Measurements from ENCODE around the gene HES3. TPM values are rescaled to one million over a fixed set of nuclear protein-coding genes. Genes with fewer than 3 reads are reported as not detected.
"Not testable (repeated sequence)": the region's sequence is repeated elsewhere in the genome, so short reads cannot be mapped to it uniquely, and the experiment has no call there.

The HES3 gene
- total and polyA plus RNA-seq, 9 donors, result not detected

GRCh38 chr1:6219641-6220040 lies 24.3 kb upstream of the HES3 start:
- H3K36me3 ChIP-seq (ENCODE audit: control insufficient read depth, insufficient read depth, low read length), result peaks cover 45% of the 10 kb centered on the region
- H3K27ac ChIP-seq (ENCODE audit: low read length), result not testable (repeated sequence)

DNA sequence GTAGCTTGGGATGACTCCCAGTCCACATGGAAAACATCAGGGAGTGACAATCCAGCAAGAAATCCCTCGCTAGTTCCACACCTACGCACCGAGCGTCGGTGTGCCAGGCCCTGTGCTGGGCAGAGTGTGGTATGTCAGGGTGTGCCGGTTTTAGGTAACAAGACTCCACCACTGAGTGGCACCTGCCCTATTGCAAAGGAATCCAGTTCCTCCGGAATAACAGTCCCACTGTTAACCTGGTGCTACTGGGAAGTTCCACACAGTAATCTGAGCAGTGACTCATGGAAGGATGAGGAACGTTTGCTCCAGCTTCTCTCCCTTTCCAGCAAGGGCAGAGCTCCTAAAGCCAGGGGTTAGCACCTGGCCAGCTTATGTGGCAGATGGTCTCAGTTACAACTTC lies 23.7 kb upstream of the HES3 start:
- WGBS (ENCODE audit: insufficient coverage), result 58% methylated on average over 4 of the region's 8 CpGs
- Histone ChIP-seq H3K4me1 (ENCODE audit: control insufficient read depth, insufficient read depth, low read length) (peaks cover 36% of the 10 kb centered on the region), H3K27me3 (ENCODE audit: control insufficient read depth, insufficient read depth, low read length) (no peaks in the 10 kb centered on the region), H3K9me3 (replicated peaks; ENCODE audit: control insufficient read depth, low read depth, low read length) (no peaks in the 10 kb centered on the region), H3K27ac (ENCODE audit: low read length) (no peak overlapping the region), H3K36me3 (ENCODE audit: control insufficient read depth, insufficient read depth, low read length) (peaks cover 50% of the 10 kb centered on the region), H3K4me3 (ENCODE audit: low read length) (no peak overlapping the region)
- DNase-seq, result no peak

More at GRCh38 chr1:6219641-6220040, 24.3 kb upstream of the HES3 start:
- WGBS (ENCODE audit: insufficient coverage), result 97% methylated on average over 4 of the region's 11 CpGs
- DNase-seq; H3K4me3 ChIP-seq (ENCODE audit: low read length); H3K9me3 ChIP-seq (replicated peaks; ENCODE audit: control insufficient read depth, low read depth, low read length); H3K27me3 ChIP-seq (ENCODE audit: control insufficient read depth, insufficient read depth, low read length): not testable (repeated sequence)
- H3K4me1 ChIP-seq (ENCODE audit: control insufficient read depth, insufficient read depth, low read length), result peaks cover 32% of the 10 kb centered on the region

DNA sequence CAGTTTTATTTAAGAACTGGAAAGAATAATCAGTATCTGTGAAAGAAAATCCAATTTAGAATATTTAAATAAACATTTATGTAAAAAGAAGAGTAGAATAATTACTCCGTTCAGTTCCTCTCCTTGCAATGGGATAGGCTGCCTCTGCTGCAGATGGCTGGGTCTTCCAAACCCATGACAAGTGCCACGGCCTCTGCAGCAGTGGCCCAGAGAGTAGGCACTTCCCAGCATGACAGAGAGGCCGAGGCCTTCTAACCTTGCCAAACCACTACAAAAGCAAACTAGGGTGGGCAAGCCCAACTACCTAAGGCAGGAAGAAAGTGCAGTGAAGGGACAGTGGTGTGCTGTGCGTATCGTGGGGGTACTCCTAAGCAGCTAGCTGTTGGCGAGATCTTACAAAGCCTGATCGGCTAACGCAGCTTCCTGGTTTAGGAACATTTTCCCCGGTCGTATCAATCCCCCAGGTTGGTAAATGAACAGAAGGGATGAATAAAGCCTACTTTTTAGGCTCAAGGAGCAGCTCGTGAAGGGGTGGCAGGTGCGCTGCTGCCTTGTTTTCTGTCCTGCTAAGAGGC lies 22.7 kb upstream of the HES3 start:
- peaks cover 36% of the 10 kb centered on the region for H3K4me1 ChIP-seq (ENCODE audit: control insufficient read depth, insufficient read depth, low read length)
- H3K36me3 ChIP-seq (ENCODE audit: control insufficient read depth, insufficient read depth, low read length), result peaks cover 57% of the 10 kb centered on the region
- 93% methylated on average over 8 of the region's 12 CpGs for WGBS (ENCODE audit: insufficient coverage)

DNA sequence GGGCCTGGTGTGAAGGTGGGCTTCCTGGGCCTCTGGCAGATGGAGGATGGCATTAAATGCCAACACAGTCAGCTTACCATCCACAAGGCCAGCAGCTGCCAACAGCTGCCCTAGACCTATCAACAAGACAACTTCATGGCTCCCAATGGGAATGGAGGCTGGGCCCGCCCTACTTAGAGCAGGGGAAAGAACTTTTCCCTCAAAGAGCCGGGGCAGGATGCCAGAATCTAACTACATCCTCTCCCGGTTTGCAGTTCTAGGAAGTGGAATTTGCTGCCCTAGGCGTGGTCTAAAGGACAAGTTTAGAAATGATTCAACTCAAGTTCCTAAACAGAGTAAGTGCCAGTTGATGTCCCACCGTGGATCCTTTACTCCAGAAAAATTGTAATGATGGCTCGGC lies 21.3 kb upstream of the HES3 start:
- peak; percentile 92 for DNase-seq

More for the DNA sequence above, 22.7 kb upstream of the HES3 start:
- no peak for DNase-seq
- Histone ChIP-seq H3K9me3 (replicated peaks; ENCODE audit: control insufficient read depth, low read depth, low read length) (no peaks in the 10 kb centered on the region), H3K4me3 (ENCODE audit: low read length) (no peak overlapping the region), H3K27me3 (ENCODE audit: control insufficient read depth, insufficient read depth, low read length) (no peaks in the 10 kb centered on the region), H3K27ac (ENCODE audit: low read length) (peak overlapping the region; percentile 7)

GRCh38 chr1:6223617-6224016 lies 20.4 kb upstream of the HES3 start:
- H3K36me3 ChIP-seq (ENCODE audit: control insufficient read depth, insufficient read depth, low read length), result peaks cover 57% of the 10 kb centered on the region
- no peak for DNase-seq
- 95% methylated on average over 4 of the region's 13 CpGs for WGBS (ENCODE audit: insufficient coverage)
- no peak overlapping the region for H3K27ac ChIP-seq (ENCODE audit: low read length)
- no peaks in the 10 kb centered on the region for H3K9me3 ChIP-seq (replicated peaks; ENCODE audit: control insufficient read depth, low read depth, low read length)
- no peak overlapping the region for H3K4me3 ChIP-seq (ENCODE audit: low read length)
- peaks cover 32% of the 10 kb centered on the region for H3K4me1 ChIP-seq (ENCODE audit: control insufficient read depth, insufficient read depth, low read length)
- H3K27me3 ChIP-seq (ENCODE audit: control insufficient read depth, insufficient read depth, low read length), result no peaks in the 10 kb centered on the region

More for the DNA sequence above, 21.3 kb upstream of the HES3 start:
- Histone ChIP-seq H3K4me3 (ENCODE audit: low read length) (no peak overlapping the region), H3K9me3 (replicated peaks; ENCODE audit: control insufficient read depth, low read depth, low read length) (no peaks in the 10 kb centered on the region), H3K36me3 (ENCODE audit: control insufficient read depth, insufficient read depth, low read length) (peaks cover 57% of the 10 kb centered on the region), H3K27me3 (ENCODE audit: control insufficient read depth, insufficient read depth, low read length) (no peaks in the 10 kb centered on the region), H3K4me1 (ENCODE audit: control insufficient read depth, insufficient read depth, low read length) (peaks cover 36% of the 10 kb centered on the region), H3K27ac (ENCODE audit: low read length) (peak overlapping the region; percentile 80)
- 60% methylated on average over 2 of the region's 6 CpGs for WGBS (ENCODE audit: insufficient coverage)

GRCh38 chr1:6224718-6225117 lies 19.3 kb upstream of the HES3 start:
- no peak overlapping the region for H3K27ac ChIP-seq (ENCODE audit: low read length)

GRCh38 chr1:6225651-6226050 lies 18.3 kb upstream of the HES3 start:
- Histone ChIP-seq H3K27ac (ENCODE audit: low read length) (no peak overlapping the region), H3K9me3 (replicated peaks; ENCODE audit: control insufficient read depth, low read depth, low read length) (no peaks in the 10 kb centered on the region), H3K4me1 (ENCODE audit: control insufficient read depth, insufficient read depth, low read length) (peaks cover 24% of the 10 kb centered on the region), H3K27me3 (ENCODE audit: control insufficient read depth, insufficient read depth, low read length) (no peaks in the 10 kb centered on the region), H3K36me3 (ENCODE audit: control insufficient read depth, insufficient read depth, low read length) (peaks cover 61% of the 10 kb centered on the region), H3K4me3 (ENCODE audit: low read length) (no peak overlapping the region)
- WGBS (ENCODE audit: insufficient coverage), result 86% methylated on average over 8 of the region's 8 CpGs
- no peak for DNase-seq

More at GRCh38 chr1:6224718-6225117, 19.3 kb upstream of the HES3 start:
- no peak overlapping the region for H3K4me3 ChIP-seq (ENCODE audit: low read length)
- DNase-seq, result no peak
- H3K9me3 ChIP-seq (replicated peaks; ENCODE audit: control insufficient read depth, low read depth, low read length), result no peaks in the 10 kb centered on the region
- H3K36me3 ChIP-seq (ENCODE audit: control insufficient read depth, insufficient read depth, low read length), result peaks cover 57% of the 10 kb centered on the region
- H3K4me1 ChIP-seq (ENCODE audit: control insufficient read depth, insufficient read depth, low read length), result peaks cover 27% of the 10 kb centered on the region
- 87% methylated on average over 12 of the region's 15 CpGs for WGBS (ENCODE audit: insufficient coverage)
- H3K27me3 ChIP-seq (ENCODE audit: control insufficient read depth, insufficient read depth, low read length), result no peaks in the 10 kb centered on the region

GRCh38 chr1:6233376-6233775 lies 10.6 kb upstream of the HES3 start:
- WGBS (ENCODE audit: insufficient coverage), result no CpG with 5 or more reads among the region's 1 CpG
- Histone ChIP-seq H3K4me1 (ENCODE audit: control insufficient read depth, insufficient read depth, low read length) (peaks cover 16% of the 10 kb centered on the region), H3K9me3 (replicated peaks; ENCODE audit: control insufficient read depth, low read depth, low read length) (no peaks in the 10 kb centered on the region), H3K4me3 (ENCODE audit: low read length) (no peak overlapping the region), H3K36me3 (ENCODE audit: control insufficient read depth, insufficient read depth, low read length) (peaks cover 30% of the 10 kb centered on the region), H3K27ac (ENCODE audit: low read length) (no peak overlapping the region), H3K27me3 (ENCODE audit: control insufficient read depth, insufficient read depth, low read length) (peaks cover 2% of the 10 kb centered on the region)
- DNase-seq, result no peak

DNA sequence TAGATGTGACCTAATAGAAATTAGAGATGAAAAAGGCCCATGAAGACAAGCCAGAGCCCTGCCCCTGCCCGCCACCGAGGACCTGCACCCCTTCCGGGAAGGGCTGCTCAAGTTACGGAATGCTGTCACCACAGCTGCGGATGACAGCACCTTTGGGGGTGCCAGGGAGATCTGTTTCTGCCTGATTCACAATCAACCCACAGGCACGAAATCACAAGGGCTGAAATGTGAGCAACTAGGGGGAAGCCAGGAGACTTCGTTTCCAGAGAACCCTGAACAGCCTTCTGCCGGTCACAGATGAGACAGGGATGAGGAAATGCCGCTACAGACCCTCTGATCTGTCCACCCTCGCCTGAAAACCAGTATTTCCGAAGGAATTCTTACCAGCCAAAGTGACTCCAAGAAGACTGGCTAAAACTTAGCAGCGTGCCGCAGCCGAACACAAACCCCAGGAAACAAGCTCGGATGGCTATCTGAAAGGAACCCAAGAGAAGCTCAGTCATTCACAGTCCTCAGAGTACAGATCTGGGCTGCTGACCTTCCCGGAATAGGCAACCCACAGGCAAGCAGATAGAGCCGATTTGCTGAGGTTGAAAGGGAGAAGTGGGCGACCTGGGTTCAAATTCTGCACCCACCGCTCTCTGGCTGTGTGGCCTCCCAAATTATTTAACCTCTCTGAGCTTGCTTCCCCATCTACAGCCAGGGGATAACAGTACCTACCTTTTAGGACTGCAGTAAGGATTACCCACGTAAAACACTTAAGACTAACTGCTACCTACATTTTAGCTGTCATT lies 9.3 kb upstream of the HES3 start:
- no peak for DNase-seq
- WGBS (ENCODE audit: insufficient coverage), result 28% methylated on average over 15 of the region's 20 CpGs
- Histone ChIP-seq H3K4me1 (ENCODE audit: control insufficient read depth, insufficient read depth, low read length) (peaks cover 16% of the 10 kb centered on the region), H3K4me3 (ENCODE audit: low read length) (peak overlapping the region; percentile 71), H3K36me3 (ENCODE audit: control insufficient read depth, insufficient read depth, low read length) (peaks cover 25% of the 10 kb centered on the region), H3K9me3 (replicated peaks; ENCODE audit: control insufficient read depth, low read depth, low read length) (no peaks in the 10 kb centered on the region), H3K27me3 (ENCODE audit: control insufficient read depth, insufficient read depth, low read length) (peaks cover 12% of the 10 kb centered on the region), H3K27ac (ENCODE audit: low read length) (peak overlapping the region; percentile 62)

DNA sequence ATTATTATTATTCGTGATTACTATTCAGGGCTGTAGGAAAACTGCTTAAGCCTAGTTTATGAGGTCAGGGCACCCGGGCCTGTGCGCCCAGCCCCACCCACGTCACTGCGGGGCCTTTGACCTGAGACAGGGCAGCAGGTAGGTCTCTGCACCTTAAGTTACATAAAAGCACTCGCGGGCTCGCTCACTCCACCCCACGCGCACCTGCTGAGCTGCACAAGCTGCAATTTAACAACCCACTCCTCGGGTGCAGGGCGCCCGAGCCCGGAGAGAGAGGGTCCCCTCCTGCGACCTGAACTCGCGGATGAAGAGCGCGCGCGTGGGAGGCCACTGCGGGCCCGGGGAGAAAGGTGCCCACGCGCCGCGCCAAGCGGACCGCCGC lies 8.7 kb upstream of the HES3 start:
- 0% methylated on average over 29 of the region's 30 CpGs for WGBS (ENCODE audit: insufficient coverage)
- DNase-seq, result no peak
- Histone ChIP-seq H3K36me3 (ENCODE audit: control insufficient read depth, insufficient read depth, low read length) (peaks cover 22% of the 10 kb centered on the region), H3K27ac (ENCODE audit: low read length) (no peak overlapping the region), H3K9me3 (replicated peaks; ENCODE audit: control insufficient read depth, low read depth, low read length) (no peaks in the 10 kb centered on the region), H3K4me1 (ENCODE audit: control insufficient read depth, insufficient read depth, low read length) (peaks cover 16% of the 10 kb centered on the region), H3K27me3 (ENCODE audit: control insufficient read depth, insufficient read depth, low read length) (peaks cover 17% of the 10 kb centered on the region), H3K4me3 (ENCODE audit: low read length) (peak overlapping the region; percentile 71)

Measured in muscle of leg (tissue), 11 donors.